ENCODE measurements around the gene ME3.

The ME3 gene

GRCh38 chr11:86395061-86395551 lies 277.3 kb downstream of the ME3 start:
- no peak for TF ChIP-seq GATA2 (IDR thresholded peaks at IDR 0.05; ENCODE audit: low read depth, low read length)
- TF ChIP-seq GATA3 (IDR thresholded peaks at IDR 0.05; ENCODE audit: low read depth, low read length), result no peak

All from SH-SY5Y (cell line).